NCI-H345 treated with DMSO at 0.1 percent for 48 hours (cell line): ENCODE results near the gene ATXN3L.
"Not testable (repeated sequence)": the region's sequence is repeated elsewhere in the genome, so short reads cannot be mapped to it uniquely, and the experiment has no call there.

ENCODE experiments used
- DNase-seq: peaks from one replicate; lab custom pipeline; 2025; ENCODE audit not compliant: unreplicated experiment; lab: John Stamatoyannopoulos, UW

ATXN3L gene

GRCh38 chrX:13307041-13307440 lies 12.8 kb downstream of the ATXN3L start:
- DNase-seq, result no peak

- DNase-seq, result no peak
These were observed 14.7 kb downstream of the ATXN3L start for GRCh38 chrX:13305108-13305507.

- no peak for DNase-seq
These were observed 15.8 kb downstream of the ATXN3L start for GRCh38 chrX:13304052-13304451.

GRCh38 chrX:13303248-13303647 lies 16.6 kb downstream of the ATXN3L start:
- DNase-seq, result not testable (repeated sequence)

GRCh38 chrX:13298836-13299235 lies 21.0 kb downstream of the ATXN3L start:
- DNase-seq, result no peak

- DNase-seq, result no peak
These were observed 24.0 kb downstream of the ATXN3L start for GRCh38 chrX:13295841-13296240.

GRCh38 chrX:13293700-13294099 lies 26.2 kb downstream of the ATXN3L start:
- peak; percentile 30 for DNase-seq

- DNase-seq, result no peak
These were observed 28.8 kb downstream of the ATXN3L start for GRCh38 chrX:13290891-13291614.

- DNase-seq, result no peak
These were observed 31.2 kb downstream of the ATXN3L start for GRCh38 chrX:13288671-13289070.

- DNase-seq, result no peak
These were observed 32.0 kb downstream of the ATXN3L start for GRCh38 chrX:13287816-13288215.

GRCh38 chrX:13285693-13286092 lies 34.2 kb downstream of the ATXN3L start:
- DNase-seq, result no peak

- no peak for DNase-seq
These were observed 34.6 kb downstream of the ATXN3L start for GRCh38 chrX:13285229-13285628.

- no peak for DNase-seq
These were observed 35.3 kb downstream of the ATXN3L start for GRCh38 chrX:13284570-13284969.

GRCh38 chrX:13283950-13284546 lies 35.8 kb downstream of the ATXN3L start:
- no peak for DNase-seq

GRCh38 chrX:13283512-13283911 lies 36.3 kb downstream of the ATXN3L start:
- DNase-seq, result no peak

GRCh38 chrX:13281289-13281688 lies 38.6 kb downstream of the ATXN3L start:
- DNase-seq, result no peak

- no peak for DNase-seq
These were observed 40.4 kb downstream of the ATXN3L start for GRCh38 chrX:13279279-13280018.

- no peak for DNase-seq
These were observed 42.3 kb downstream of the ATXN3L start for GRCh38 chrX:13277539-13277938.

GRCh38 chrX:13276991-13277390 lies 42.9 kb downstream of the ATXN3L start:
- DNase-seq, result no peak

GRCh38 chrX:13275031-13275430 lies 44.8 kb downstream of the ATXN3L start:
- DNase-seq, result no peak

- DNase-seq, result no peak
These were observed 47.4 kb downstream of the ATXN3L start for GRCh38 chrX:13272426-13272825.

GRCh38 chrX:13271511-13271910 lies 48.3 kb downstream of the ATXN3L start:
- no peak for DNase-seq
